Sigmoid colon (tissue), 7 donors: ENCODE measurements around the gene CSPG4. TPM values are rescaled to one million over a fixed set of nuclear protein-coding genes. Genes with fewer than 3 reads are reported as not detected.

Experiments
- DNase-seq: peaks from one replicate; pipeline ENCODE4 v3.0.0-alpha.2; 2019
- H3K27ac ChIP-seq, 4 donors: fragments of 200-600 bp; sonication (generic); one replicate each; pipeline ENCODE4 v1.5.1; 2016 to 2019; ENCODE audit warnings: mild to moderate bottlenecking in 1 of 4
- H3K27me3 ChIP-seq, 3 donors: fragments of 200-600 bp; sonication (generic); one replicate each; pipeline ENCODE4 v1.5.1; 2019; ENCODE audit warnings: mild to moderate bottlenecking in 1 of 3
- H3K36me3 ChIP-seq, 4 donors: fragments of 200-600 bp; sonication (generic); one replicate each; pipeline ENCODE4 v1.5.1; 2016 to 2019
- H3K4me1 ChIP-seq, 4 donors: fragments of 200-600 bp; sonication (generic); one replicate each; pipeline ENCODE4 v1.5.1; 2017 to 2019
- H3K4me3 ChIP-seq, 4 donors: fragments of 200-600 bp; sonication (generic); one replicate each; pipeline ENCODE4 v1.5.1; 2017 to 2019; ENCODE audit warnings: mild to moderate bottlenecking in 2 of 4, moderate library complexity in 1 of 4
- H3K9me3 ChIP-seq, 4 donors: fragments of 200-600 bp in 3 of 4; sonication (generic) in 3 of 4; one replicate each; pipeline versions ENCODE4 v1.5.1 to v1.6.1; 2013 to 2019
- CTCF ChIP-seq, 4 experiments: fragments of 450-650 bp in 3 of 4; fragments of 200-600 bp in 1 of 4; IDR thresholded peaks; one replicate each; pipeline ENCODE4 v1.5.1; 2016 to 2019; ENCODE audit warnings: antibody characterized with exemption in 4 of 4, mild to moderate bottlenecking in 3 of 4, moderate library complexity in 2 of 4
- EP300 ChIP-seq, 4 donors: sonication (generic); formaldehyde crosslinking; IDR thresholded peaks; one replicate each; pipeline ENCODE4 v1.6.1; 2017; ENCODE audit warnings: antibody characterized with exemption in 4 of 4
- POLR2A ChIP-seq, 2 donors: fragments of 450-650 bp; IDR thresholded peaks; one replicate each; pipeline ENCODE4 v1.6.1; 2016; ENCODE audit warnings: antibody characterized with exemption in 2 of 2, mild to moderate bottlenecking in 2 of 2, moderate library complexity in 2 of 2
- POLR2AphosphoS5 ChIP-seq, 4 donors: sonication (generic); formaldehyde crosslinking; IDR thresholded peaks; one replicate each; pipeline ENCODE4 v1.6.1; 2017; ENCODE audit warnings: antibody characterized with exemption in 4 of 4
- WGBS, 2 donors: extraction: QIAGEN DNeasy Blood & Tissue Kit; methylation state at CpG; one replicate each; pipeline ENCODE4 v1.1.7; 2013; 5-methylcytosine and 5-hydroxymethylcytosine counted together
- intact Hi-C: fragments of 100-400 bp; cut with DNase I; formaldehyde crosslinking; loops from one replicate; pipeline ENCODE4 v1.15.1; 2023
- polyA plus RNA-seq, 3 donors: library from polyadenylated mRNA; stranded (reverse); fragments of 200-250 nt; gene quantifications; one replicate each; pipeline ENCODE4 v1.2.3, GENCODE V29; 2013
- total RNA-seq, 4 donors: library from RNA; depleted of rRNA; stranded (reverse); fragments of >200 nt; gene quantifications; one replicate each; pipeline ENCODE4 v1.1.0, GENCODE V29; 2016
- donor health status: healthy with polysubstance abuse.
- donor health status: Bipolar disorder and iron deficiency.
- donor health status: healthy.

CSPG4 gene
- total and polyA plus RNA-seq, 7 donors: 0.23 to 151 (median 45.7) TPM

- WGBS, 2 donors: 56 to 71% methylated on average over 4 of the region's 4 CpGs
- peaks cover 0 to 81% (median 66%) of the 10 kb centered on the region in 4 donors for H3K4me1 ChIP-seq
- peaks cover 0 to 53% (median 22%) of the 10 kb centered on the region in 4 donors for H3K36me3 ChIP-seq
Observed at GRCh38 chr15:75655931-75656330, 56.7 kb downstream of the CSPG4 start.

GRCh38 chr15:75654201-75654907 lies 58.3 kb downstream of the CSPG4 start:
- intact Hi-C loops: no loop called here
- no peak overlapping the region for H3K4me3 ChIP-seq
- no peaks in the 10 kb centered on the region for H3K9me3 ChIP-seq
- peaks cover 0 to 81% (median 66%) of the 10 kb centered on the region in 4 donors for H3K4me1 ChIP-seq
- H3K27ac ChIP-seq: peak overlapping the region in 3 of 4 donors; percentile 15 to 23 (median 21)
- no peak for TF ChIP-seq POLR2AphosphoS5 (IDR thresholded peaks at IDR 0.05)
- TF ChIP-seq CTCF (IDR thresholded peaks at IDR 0.05): no peak
- no peak for TF ChIP-seq EP300 (IDR thresholded peaks at IDR 0.05)
- no peak for TF ChIP-seq POLR2A (IDR thresholded peaks at IDR 0.05)
- WGBS, 2 donors: 59 to 79% methylated on average over 4 of the region's 4 CpGs
- DNase-seq: no peak
- H3K27me3 ChIP-seq: no peaks in the 10 kb centered on the region
- H3K36me3 ChIP-seq: peaks cover 0 to 46% (median 22%) of the 10 kb centered on the region in 4 donors

More at GRCh38 chr15:75655931-75656330, 56.7 kb downstream of the CSPG4 start:
- no peaks in the 10 kb centered on the region for H3K9me3 ChIP-seq
- H3K27me3 ChIP-seq: no peaks in the 10 kb centered on the region
- no peak overlapping the region for H3K4me3 ChIP-seq
- intact Hi-C loops: no loop called here
- no peak for DNase-seq
- TF ChIP-seq EP300 (IDR thresholded peaks at IDR 0.05) (no peak), CTCF (IDR thresholded peaks at IDR 0.05) (no peak), POLR2AphosphoS5 (IDR thresholded peaks at IDR 0.05) (no peak), POLR2A (IDR thresholded peaks at IDR 0.05) (no peak)
- H3K27ac ChIP-seq: no peak overlapping the region

GRCh38 chr15:75653347-75653913 lies 59.2 kb downstream of the CSPG4 start:
- H3K27me3 ChIP-seq: no peaks in the 10 kb centered on the region
- peaks cover 0 to 37% (median 20%) of the 10 kb centered on the region in 4 donors for H3K36me3 ChIP-seq
- peaks cover 0 to 80% (median 67%) of the 10 kb centered on the region in 4 donors for H3K4me1 ChIP-seq
- no peak overlapping the region for H3K4me3 ChIP-seq
- 83 to 90% methylated on average over 16 of the region's 16 CpGs for WGBS, 2 donors
- DNase-seq: peak; percentile 67
- intact Hi-C loops: no loop called here
- H3K27ac ChIP-seq: peak overlapping the region; percentile 30 to 97 (median 78)
- no peak for TF ChIP-seq POLR2A (IDR thresholded peaks at IDR 0.05)
- no peak for TF ChIP-seq CTCF (IDR thresholded peaks at IDR 0.05)
- no peak for TF ChIP-seq POLR2AphosphoS5 (IDR thresholded peaks at IDR 0.05)
- TF ChIP-seq EP300 (IDR thresholded peaks at IDR 0.05): no peak
- no peaks in the 10 kb centered on the region for H3K9me3 ChIP-seq

GRCh38 chr15:75651810-75652543 lies 60.7 kb downstream of the CSPG4 start:
- TF ChIP-seq CTCF (IDR thresholded peaks at IDR 0.05) (no peak), POLR2A (IDR thresholded peaks at IDR 0.05) (no peak), EP300 (IDR thresholded peaks at IDR 0.05) (no peak)
- Histone ChIP-seq H3K4me1 (peaks cover 0 to 79% (median 67%) of the 10 kb centered on the region in 4 donors), H3K27ac (peak overlapping the region; percentile 30 to 97 (median 78)), H3K36me3 (peaks cover 0 to 22% (median 8%) of the 10 kb centered on the region in 4 donors), H3K9me3 (no peaks in the 10 kb centered on the region), H3K27me3 (no peaks in the 10 kb centered on the region), H3K4me3 (peak overlapping the region in 3 of 4 donors; percentile 24 to 78 (median 30))
- no peak for DNase-seq
- intact Hi-C loops: no loop called here
- 20 to 47% methylated on average over 2 of the region's 2 CpGs for WGBS, 2 donors
